ENCODE data around the gene MMP17. TPM values are rescaled to one million over a fixed set of nuclear protein-coding genes. Genes with fewer than 3 reads are reported as not detected.

The MMP17 gene
- total and polyA plus RNA-seq, 2 of the 4 experiments (the other 2 are of a cell fraction): 1.4 to 11.8 TPM

- CTCF ChIA-PET: no interaction called here
- 75% methylated on average over 20 of the region's 24 CpGs; no CpG with 5 or more reads in 1 of the 2 experiments for WGBS, 2 experiments (ENCODE audit: extremely low coverage in 2 of 2, insufficient read length in 1 of 2)
- H2BK120ac ChIP-seq (ENCODE audit: low read depth, low read length): no peak overlapping the region
- no peak overlapping the region for H4K5ac ChIP-seq (ENCODE audit: low read depth, low read length)
- intact Hi-C loops (cut with micrococcal nuclease): no loop called here
- no peak overlapping the region for H3K4me2 ChIP-seq (ENCODE audit: low read depth, low read length)
- H4K91ac ChIP-seq (ENCODE audit: insufficient read depth, low read depth, low read length): no peak overlapping the region
- H2AFZ ChIP-seq (replicated peaks; ENCODE audit: low read length, poor library complexity): no peak overlapping the region
- no peak overlapping the region; the same call in 1 of the 2 replicates for H2AK5ac ChIP-seq (ENCODE audit: low read depth, low read length)
- H3K9me1 ChIP-seq (ENCODE audit: insufficient read depth, low read length): peaks cover 7% of the 10 kb centered on the region
- dilution Hi-C loops (cut with HindIII; ENCODE audit: low sequenced_read_pairs, unreplicated experiment): no loop called here
- peaks cover 8% of the 10 kb centered on the region for H3K4me1 ChIP-seq (ENCODE audit: control insufficient read depth, insufficient read depth, low read length)
- H3K56ac ChIP-seq (ENCODE audit: extremely low read depth, insufficient read depth, low read length): no peak overlapping the region
- in situ Hi-C loops (cut with MboI; ENCODE audit: low sequenced_read_pairs): no loop called here
- peak overlapping the region; percentile 82 for H2AK9ac ChIP-seq (replicated peaks; ENCODE audit: low read depth, low read length, poor library complexity)
- no peak overlapping the region for H4K8ac ChIP-seq (ENCODE audit: low read depth in 2 of 2, low read length in 2 of 2)
- BruUV-seq (replicated peaks): no TSS peak
- no peak overlapping the region for H3K27ac ChIP-seq (ENCODE audit: insufficient read depth, low read length)
- POLR2A ChIA-PET (ENCODE audit: unreplicated experiment): no interaction called here
- DNase-seq (no peak), ATAC-seq (ENCODE audit: low read depth) (no peak)
- H3K4ac ChIP-seq (ENCODE audit: low read depth, low read length): no peak overlapping the region
- H3K9ac ChIP-seq (ENCODE audit: low read depth, low read length): no peak overlapping the region
- no peak overlapping the region for H3K4me3 ChIP-seq (ENCODE audit: insufficient read depth, low read depth, low read length)
- no peak overlapping the region for H3K18ac ChIP-seq (ENCODE audit: low read depth, low read length)
- no peaks in the 10 kb centered on the region for H3K79me1 ChIP-seq (ENCODE audit: low read depth in 1 of 2, low read length in 2 of 2)
- no peak overlapping the region for H3K14ac ChIP-seq (replicated peaks; ENCODE audit: low read depth, low read length)
- no peak overlapping the region for H2BK5ac ChIP-seq (ENCODE audit: low read depth, low read length, poor library complexity, severe bottlenecking)
- H3K36me3 ChIP-seq (ENCODE audit: control insufficient read depth, insufficient read depth, low read length): no peaks in the 10 kb centered on the region
- no peak overlapping the region for H2BK15ac ChIP-seq (ENCODE audit: low read depth, low read length)
- H3K23ac ChIP-seq (ENCODE audit: low read depth, low read length): no peak overlapping the region
- no peak overlapping the region for H2BK20ac ChIP-seq (ENCODE audit: low read depth, low read length)
- TF ChIP-seq MXI1 (IDR thresholded peaks at IDR 0.05; ENCODE audit: borderline replicate concordance, low read depth, low read length) (no peak), CTCF (conservative IDR thresholded peaks at IDR 0.05; ENCODE audit: low read depth, low read length) (no peak), NFE2L2 (IDR thresholded peaks at IDR 0.05; ENCODE audit: low read depth, low read length) (no peak), MAZ (IDR thresholded peaks at IDR 0.05; ENCODE audit: borderline replicate concordance, low read depth, low read length) (no peak), SMC3 (IDR thresholded peaks at IDR 0.05; ENCODE audit: low read depth, low read length) (no peak), BHLHE40 (IDR thresholded peaks at IDR 0.05; ENCODE audit: low read depth, low read length) (no peak), FOS (IDR thresholded peaks at IDR 0.05; ENCODE audit: low read depth, low read length) (no peak), RFX5 (IDR thresholded peaks at IDR 0.05; ENCODE audit: low read depth, low read length) (no peak), ELK1 (IDR thresholded peaks at IDR 0.05; ENCODE audit: borderline replicate concordance, low read depth, low read length) (no peak), RAD21 (IDR thresholded peaks at IDR 0.05; ENCODE audit: low read length) (no peak), POLR2A (IDR thresholded peaks at IDR 0.05; ENCODE audit: low read depth, low read length) (no peak), RCOR1 (IDR thresholded peaks at IDR 0.05; ENCODE audit: insufficient replicate concordance, low read length) (no peak), MAFK (IDR thresholded peaks at IDR 0.05; ENCODE audit: low read depth, low read length) (no peak), CHD1 (IDR thresholded peaks at IDR 0.05; ENCODE audit: low read depth, low read length) (no peak), CEBPB (IDR thresholded peaks at IDR 0.05; ENCODE audit: low read depth, low read length) (no peak)
- TF ChIP-seq, protein P1, sequence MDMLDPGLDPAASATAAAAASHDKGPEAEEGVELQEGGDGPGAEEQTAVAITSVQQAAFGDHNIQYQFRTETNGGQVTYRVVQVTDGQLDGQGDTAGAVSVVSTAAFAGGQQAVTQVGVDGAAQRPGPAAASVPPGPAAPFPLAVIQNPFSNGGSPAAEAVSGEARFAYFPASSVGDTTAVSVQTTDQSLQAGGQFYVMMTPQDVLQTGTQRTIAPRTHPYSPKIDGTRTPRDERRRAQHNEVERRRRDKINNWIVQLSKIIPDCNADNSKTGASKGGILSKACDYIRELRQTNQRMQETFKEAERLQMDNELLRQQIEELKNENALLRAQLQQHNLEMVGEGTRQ (IDR thresholded peaks at IDR 0.05; ENCODE audit: low read depth, low read length): no peak
- H3K9me3 ChIP-seq (ENCODE audit: control insufficient read depth, insufficient read depth, low read length): no peaks in the 10 kb centered on the region
- no peaks in the 10 kb centered on the region for H4K20me1 ChIP-seq (ENCODE audit: insufficient read depth, low read length)
- H3K27me3 ChIP-seq (ENCODE audit: control insufficient read depth, insufficient read depth, low read length): no peaks in the 10 kb centered on the region
These were observed 35.7 kb downstream of the MMP17 start for GRCh38 chr12:131863711-131864396.
